Uterus (tissue), 2 donors: Measurements from ENCODE around the gene TTI1.

ENCODE experiments used
- POLR2A ChIP-seq, 2 donors: fragments of 450-650 bp; IDR thresholded peaks; one replicate each; pipeline ENCODE4 v1.6.1; 2016; ENCODE audit warnings: antibody characterized with exemption in 2 of 2, mild to moderate bottlenecking in 1 of 2, moderate library complexity in 1 of 2
- TF ChIP-seq, protein P1 (sequence below), 4 experiments: fragments of 200-600 bp in 2 of 4; fragments of 450-650 bp in 2 of 4; sonication (generic) in 2 of 4; IDR thresholded peaks; one replicate each; pipeline ENCODE4 v1.5.1; 2016 to 2019; ENCODE audit warnings: antibody characterized with exemption in 4 of 4, mild to moderate bottlenecking in 2 of 4, moderate library complexity in 1 of 4

DNA sequence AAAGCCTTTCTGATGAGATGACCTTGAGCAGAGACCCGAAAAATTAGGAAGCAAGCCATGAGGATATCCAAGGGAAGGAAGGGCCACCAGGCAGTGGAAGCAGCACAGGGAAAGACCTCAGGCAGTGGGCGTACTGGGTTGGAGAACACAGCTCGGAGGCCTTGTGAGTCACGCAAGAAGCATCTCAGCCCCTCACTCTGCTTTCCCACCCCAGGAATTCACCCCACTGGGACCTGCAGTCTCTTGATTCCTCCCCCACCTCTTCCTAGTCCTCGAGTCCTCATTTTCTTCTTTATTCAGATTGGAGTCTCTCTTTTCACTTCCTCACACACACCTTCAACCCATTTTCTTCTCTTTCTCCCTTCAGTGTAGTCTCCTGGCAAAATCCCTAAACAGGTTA is 27.3 kb upstream of the TTI1 start:
- TF ChIP-seq, protein P1, sequence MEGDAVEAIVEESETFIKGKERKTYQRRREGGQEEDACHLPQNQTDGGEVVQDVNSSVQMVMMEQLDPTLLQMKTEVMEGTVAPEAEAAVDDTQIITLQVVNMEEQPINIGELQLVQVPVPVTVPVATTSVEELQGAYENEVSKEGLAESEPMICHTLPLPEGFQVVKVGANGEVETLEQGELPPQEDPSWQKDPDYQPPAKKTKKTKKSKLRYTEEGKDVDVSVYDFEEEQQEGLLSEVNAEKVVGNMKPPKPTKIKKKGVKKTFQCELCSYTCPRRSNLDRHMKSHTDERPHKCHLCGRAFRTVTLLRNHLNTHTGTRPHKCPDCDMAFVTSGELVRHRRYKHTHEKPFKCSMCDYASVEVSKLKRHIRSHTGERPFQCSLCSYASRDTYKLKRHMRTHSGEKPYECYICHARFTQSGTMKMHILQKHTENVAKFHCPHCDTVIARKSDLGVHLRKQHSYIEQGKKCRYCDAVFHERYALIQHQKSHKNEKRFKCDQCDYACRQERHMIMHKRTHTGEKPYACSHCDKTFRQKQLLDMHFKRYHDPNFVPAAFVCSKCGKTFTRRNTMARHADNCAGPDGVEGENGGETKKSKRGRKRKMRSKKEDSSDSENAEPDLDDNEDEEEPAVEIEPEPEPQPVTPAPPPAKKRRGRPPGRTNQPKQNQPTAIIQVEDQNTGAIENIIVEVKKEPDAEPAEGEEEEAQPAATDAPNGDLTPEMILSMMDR (IDR thresholded peaks at IDR 0.05), result no peak
- TF ChIP-seq POLR2A (IDR thresholded peaks at IDR 0.05), result no peak
